HG02870 (cell line): ENCODE measurements around the gene ADGRV1.

Experiments
- ATAC-seq: cut with Tn5 transposase; IDR thresholded peaks from one replicate; pipeline ENCODE4 v1.9.1; 2021; ENCODE audit warnings: mild to moderate bottlenecking, moderate library complexity; ENCODE audit not compliant: unreplicated experiment

The ADGRV1 gene

DNA sequence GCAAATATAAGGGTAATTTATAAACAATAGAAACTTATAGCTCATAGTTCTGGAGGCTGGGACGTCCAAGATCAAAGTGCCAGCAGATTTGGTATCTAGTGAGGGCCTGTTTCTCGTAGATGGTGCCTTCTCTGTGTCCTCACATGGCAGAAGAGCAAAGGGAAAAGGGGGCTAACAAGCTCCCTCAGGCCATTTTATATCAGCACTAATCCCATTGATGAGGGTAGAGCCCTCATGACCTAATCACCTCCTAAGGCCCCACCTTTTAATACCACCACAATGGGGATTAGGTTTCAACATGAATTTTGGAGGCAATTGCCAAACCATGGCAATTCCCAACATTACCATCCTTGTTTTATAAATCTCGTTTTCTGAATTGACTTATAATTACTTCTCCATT, 564.7 kb downstream of the ADGRV1 start:
- no peak for ATAC-seq

DNA sequence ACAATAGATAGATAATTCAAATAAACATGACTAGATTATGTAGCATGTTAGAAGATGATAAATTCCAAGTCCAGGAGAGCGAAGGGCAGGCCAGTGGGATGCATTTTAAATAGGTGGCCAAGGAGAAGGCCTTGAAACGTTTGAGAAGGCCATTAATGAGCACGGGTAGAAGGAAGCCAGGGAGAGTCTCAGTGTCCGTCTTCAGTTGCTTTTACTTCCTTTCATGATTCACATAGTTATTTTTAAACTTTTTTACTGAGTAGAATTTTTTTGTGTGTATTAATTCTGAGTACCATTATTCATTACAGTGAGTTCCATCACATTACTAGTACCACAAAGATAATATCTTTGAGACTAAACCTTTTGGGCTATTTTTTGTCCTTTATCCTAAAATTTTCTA, 565.3 kb downstream of the ADGRV1 start:
- ATAC-seq = no peak

DNA sequence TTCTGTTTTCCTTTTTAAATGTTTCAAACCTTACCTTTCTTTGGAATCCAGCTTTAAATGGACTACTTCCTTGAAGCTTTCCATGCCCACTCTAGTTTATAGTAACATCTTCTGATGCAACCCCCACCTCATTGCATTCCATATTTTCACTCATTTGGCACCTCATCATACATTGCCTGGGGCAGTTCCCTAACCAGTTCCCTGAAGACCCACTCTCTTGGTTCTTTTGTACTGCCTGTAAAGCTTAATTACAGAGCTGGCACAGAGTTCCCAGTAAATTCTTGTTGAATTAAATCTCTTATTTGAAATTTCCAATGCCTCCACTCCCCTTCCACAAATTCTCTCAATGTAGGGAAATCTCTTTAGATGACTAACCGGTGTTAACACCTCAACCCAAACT, 567.3 kb downstream of the ADGRV1 start:
- no peak for ATAC-seq

DNA sequence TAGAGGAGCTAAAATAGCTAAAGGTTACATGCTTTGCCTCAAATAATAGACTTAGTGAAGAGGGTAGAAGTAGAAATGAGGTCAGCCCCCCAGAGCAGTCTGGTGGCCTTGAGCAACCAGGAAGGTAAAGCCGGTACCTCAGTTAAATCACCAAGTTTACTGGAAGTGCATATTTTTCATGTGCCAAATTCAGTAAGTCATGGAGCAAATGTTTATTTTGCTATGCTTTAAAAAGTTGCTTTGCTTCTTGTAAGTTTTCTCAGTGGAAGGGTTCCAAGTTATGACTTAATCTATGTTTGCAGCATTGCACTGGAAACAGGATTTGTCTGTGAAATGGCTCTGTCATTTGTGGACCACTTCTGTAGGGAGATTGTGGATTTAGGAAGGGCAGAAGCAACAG, 567.9 kb downstream of the ADGRV1 start:
- no peak for ATAC-seq

DNA sequence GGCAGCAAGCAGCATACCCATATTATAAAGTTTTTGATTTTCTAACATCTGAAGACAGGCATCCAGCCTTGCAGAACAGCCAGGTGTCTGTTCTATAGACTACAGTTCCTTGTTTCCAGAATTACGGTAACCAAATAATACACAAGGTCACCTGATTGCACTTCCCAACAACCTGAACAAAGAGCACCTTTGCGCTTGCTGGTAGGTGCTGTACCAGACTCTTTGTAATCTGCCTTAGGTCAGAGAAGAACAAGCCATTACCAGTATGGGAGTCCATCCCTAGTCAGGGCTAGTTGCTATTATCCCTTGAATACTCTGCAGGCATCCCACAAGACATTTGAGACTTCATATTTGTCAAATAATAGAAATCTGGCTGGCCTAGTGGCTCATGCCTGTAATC, 568.3 kb downstream of the ADGRV1 start:
- ATAC-seq = no peak

DNA sequence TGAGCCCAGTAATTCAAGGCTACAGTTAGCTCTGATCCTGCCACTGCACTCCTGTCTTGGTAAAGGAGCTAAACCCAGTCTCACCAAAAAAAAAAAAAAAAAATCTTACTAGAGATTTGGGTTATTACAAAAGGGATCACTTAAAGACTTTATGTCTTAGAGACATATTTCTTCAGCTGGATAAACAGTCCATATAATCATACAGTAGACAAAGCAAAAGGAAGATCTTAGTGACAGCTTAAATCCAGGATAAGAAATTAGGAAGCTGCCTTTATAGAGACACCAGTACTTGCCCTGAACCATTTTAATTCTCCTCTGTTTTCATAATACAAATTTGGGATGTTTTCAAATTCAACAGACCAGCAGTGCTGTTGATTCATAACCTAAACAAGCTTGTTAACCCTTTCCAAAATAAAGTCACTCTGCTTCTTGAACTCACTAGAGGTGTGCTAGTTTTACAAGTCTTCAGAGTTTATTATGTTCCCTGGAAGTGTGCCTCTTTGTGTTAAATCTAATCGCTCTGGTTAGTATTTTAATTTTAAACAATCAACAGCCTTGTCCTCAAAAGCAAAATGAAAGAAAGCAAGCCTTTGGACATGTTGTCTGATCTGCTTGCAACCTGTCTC, 569.0 kb downstream of the ADGRV1 start:
- ATAC-seq = no peak

DNA sequence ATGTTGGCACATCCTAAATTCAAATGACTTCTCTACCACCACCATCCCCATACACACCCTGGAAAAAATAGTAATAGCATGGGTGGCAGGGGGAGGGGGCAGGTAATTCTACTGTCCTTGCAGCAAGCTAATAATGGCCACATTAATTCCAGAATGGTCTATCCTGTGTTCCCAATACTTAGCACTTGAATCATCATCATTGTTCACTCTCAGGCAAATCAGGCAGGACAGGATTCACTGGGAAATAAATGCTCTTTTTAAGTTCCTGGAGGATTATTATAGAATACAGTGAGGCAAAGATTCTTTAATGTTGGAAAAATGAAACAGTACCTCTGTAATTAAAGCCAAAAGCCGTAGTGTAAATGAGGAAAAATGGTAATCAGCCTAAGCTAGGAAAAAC, 570.0 kb downstream of the ADGRV1 start:
- no peak for ATAC-seq

DNA sequence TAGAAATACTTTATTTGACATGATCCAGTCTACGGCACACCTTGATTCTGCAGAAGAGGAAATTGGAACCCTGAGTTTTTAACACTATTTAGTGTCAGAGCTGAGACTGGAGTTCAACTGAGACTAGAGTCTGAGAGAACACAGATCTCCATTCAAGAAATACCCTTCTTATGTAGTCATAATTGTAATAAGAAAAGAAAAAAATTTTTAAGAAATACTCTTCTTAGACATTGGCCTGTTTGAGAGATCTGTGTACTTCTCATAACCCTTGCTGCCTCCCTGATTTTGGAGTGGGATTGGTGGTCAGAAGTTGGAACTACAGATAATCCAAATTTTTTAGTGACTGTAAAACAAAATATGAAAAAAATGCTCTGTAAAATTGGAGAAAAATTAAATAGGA, 571.2 kb downstream of the ADGRV1 start:
- ATAC-seq = no peak

DNA sequence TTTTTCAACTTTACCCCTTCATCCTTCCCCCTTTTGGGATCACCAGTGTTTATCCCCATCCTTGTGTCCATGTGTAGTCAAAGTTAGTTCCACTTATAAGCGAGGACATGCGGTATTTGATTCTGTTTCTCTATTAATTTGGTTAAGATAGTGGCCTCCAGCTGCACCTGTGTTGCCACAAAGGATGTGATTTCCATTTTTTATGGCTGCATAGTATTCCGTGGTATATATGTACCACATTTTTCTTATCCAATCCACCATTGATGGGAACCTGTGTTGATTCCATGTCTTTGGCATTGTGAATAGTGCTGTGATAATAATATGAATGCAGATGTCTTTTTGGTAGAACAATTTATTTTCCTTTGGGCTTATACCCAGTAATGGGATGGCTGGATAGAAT, 572.2 kb downstream of the ADGRV1 start:
- ATAC-seq = no peak

DNA sequence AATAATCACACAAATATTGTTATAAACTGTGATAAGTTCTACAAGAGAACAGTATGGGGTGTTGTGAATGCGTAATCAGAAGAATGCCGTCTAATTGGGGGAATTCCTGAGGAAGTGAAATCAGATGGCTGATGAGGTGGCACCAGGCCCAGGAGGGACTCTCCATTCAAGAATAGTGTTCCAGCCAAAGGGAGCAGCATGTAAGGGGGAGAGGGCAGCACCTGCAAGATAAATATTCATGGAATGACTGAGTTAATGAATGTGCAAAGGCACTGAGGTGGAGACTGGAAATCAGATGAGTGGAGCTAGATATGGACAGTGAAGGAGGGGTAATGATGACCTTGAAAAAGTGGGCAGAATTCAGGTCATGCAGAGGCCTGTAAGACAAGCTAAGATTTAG, 574.0 kb downstream of the ADGRV1 start:
- ATAC-seq = peak; percentile 71

DNA sequence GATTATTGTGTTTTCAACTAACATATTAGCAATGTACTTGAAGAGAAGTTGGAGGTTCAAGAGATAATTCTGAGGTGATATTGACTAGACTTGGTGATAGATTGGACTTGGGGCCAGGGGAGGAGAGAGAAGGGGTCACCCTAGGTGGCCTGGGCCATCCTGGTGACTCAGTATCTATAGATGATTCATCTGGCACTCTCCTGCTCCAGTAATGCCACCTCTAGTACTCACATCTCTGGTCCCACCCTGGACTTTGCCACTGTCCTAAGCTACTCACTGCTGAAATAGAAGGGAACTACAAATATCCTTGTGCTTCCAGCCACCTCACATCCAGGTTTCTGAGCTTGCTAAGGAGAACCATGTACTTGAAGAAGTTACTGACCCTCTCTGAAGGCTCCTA, 574.6 kb downstream of the ADGRV1 start:
- no peak for ATAC-seq

DNA sequence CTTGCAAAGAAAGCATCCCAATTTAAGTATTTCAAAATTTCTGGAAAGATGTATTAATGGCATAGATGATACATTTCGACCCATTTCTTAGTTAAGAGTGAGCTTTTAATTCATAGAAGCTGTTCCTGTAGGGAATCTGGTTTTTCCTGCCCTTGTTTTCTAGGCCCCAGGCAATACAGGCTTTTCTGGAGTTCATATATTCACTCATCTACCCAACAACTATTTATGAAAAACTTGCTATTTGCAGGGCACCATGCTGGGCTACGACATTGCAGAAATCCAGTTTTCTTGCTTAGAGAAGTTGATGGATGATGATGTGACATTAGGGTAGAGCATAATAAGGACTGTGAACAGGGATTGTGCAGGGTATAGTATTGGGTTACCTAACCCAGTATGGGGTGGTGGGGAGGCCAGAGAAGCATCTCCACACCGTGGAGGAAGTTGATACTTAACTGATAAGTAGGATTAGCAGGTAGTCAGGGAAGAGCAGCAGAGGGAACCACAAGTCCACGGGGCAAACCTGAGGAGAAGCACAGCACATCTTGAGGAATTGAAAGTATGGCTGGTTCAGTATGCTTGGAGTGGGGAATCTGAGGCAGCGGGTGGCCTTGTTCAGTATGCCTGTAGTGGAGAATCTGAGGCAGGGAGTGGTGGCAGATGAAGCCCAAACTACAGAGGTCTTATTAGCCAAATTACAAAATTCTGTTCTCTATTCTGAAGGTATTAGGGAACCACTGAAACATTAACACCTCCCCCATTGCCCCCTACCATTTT, 577.1 kb downstream of the ADGRV1 start:
- ATAC-seq = no peak

DNA sequence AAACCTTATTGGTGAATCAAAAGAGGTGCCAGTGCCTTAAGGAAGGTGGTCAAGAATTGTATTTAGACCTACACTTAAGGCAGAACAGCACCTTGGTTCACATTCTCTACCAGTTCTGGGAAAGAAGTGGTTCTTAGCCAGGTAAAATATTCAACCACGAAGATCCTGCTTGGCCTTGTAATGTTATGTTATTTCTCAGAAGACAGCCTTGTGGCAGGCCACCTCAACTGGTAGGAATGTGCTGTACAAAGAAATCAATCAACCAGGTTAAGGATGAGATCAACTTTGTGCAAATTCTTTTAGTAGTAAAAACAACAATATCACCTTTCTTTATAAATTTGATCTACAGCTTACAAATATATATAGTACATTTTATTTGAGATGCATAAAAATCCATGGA, 577.7 kb downstream of the ADGRV1 start:
- ATAC-seq = no peak

DNA sequence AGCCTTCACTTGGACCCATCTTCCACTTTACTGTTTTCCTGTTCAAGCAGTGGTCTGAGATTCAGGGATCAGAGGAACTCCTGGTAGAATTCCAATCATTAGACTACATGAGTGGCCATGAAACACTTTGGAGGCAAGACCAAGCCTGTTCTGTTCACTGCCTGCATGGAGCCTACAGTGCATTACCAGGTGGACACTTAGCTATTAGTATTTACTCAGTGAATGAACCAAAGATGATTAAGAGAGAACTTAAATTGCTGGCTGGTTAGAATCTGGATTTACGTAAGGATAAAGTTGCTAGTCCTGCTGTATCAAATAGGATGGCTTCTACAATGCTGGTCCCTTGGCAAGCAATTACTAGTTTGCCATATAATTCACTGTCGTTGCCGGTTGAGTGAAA, 579.0 kb downstream of the ADGRV1 start:
- ATAC-seq = no peak

DNA sequence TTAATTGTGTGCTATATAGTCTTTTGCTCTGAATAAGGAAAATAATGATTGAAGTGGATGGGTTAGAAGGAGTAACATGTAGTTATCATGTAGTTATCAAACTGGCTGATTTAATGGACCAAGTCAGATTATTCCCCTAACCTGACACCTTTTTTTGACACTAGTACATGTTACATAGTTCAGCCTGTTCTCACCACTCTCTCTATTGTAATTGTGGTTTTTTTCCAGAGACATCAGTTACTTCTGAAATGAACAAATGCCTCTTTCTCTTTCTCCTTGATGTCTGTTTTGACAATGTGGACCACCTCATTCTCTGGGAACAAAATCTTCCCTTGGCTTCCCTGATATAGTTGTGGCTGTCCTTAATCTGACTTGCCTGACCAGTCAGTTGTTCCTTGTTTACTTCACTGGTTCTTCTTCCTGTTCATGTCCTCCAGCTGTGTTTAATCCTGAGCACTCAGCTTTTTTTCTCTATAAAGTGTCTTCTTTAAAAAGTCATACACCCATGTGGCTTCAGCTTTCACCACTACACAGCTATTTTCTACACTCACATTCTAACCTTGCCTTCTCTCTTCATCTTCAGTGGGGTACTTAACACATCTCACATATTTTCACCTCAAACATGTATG, 581.1 kb downstream of the ADGRV1 start:
- ATAC-seq = peak; percentile 47

DNA sequence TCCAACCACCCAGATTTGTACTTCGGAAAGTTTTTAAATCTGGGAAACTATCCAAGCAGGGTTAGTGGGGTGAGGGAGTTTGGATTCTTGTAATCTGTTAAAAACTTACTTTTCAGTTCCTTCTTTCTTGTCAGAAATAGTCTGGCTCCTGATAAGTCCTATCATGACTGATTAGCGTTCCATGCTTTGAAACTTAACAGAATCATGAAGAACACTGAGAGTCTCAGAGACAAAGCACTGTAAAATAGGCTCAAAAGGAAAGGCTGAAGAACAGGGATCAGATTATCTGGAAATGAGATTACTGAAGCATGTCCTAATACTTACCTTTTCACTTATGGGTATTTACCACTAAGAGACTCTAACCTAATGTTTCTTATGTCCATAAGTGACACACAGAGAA, 582.1 kb downstream of the ADGRV1 start:
- ATAC-seq = no peak

DNA sequence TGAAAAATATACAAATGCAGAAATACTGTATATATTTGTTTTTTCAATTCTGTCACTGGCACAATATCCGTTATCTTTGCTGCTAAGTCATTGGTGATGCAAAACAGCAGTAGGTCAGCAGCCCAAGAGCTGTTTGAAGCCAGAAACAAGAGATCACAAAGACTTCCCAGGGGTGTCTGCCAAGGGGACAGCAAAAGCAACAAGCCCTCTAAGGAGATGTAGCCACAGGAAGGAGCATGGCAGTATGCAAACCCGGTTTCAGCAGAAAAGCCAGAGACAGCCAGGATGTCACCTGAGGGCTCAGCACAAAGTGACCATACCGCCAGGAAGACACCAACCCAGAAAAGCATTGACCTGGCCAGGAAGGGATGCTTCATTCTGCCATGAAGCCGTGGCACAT, 583.0 kb downstream of the ADGRV1 start:
- ATAC-seq = no peak

DNA sequence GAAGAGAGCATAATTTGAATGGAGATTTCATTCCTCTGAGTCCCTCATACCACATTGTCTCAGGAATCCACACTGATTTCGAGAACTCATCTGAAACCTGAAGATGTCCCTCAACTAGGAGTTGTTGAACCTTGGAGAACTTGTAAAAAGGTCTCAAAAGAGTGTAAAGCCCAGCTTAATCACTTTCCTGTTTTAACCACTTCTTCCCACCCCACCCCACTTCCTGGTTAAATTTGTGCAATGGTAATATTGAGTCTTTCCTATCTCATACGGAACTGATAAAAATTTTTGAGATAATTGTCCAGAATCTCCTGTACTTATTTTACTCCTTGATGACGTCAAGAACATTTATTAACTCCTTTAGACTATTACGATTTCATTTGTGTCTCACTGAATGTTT, 583.8 kb downstream of the ADGRV1 start:
- no peak for ATAC-seq

DNA sequence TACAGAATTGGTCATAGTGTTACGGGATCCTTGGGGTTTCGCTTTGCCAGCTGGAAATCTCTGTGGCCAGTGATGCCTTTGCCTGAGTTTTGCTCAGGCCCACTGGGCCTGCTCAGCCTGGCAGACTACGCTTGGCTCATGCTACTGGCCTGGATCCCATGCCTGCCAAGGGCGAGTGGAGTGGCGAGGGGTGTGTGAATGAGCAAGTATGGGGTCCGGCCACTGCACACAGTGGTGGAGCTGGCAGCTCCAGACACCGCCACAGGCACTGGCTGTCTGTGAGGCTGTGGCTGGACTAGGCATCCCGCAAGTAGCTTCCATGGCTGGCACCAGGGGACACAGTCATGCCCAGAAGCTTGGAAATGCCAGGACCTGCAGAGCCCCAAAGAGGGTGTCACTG, 584.2 kb downstream of the ADGRV1 start:
- ATAC-seq = no peak

DNA sequence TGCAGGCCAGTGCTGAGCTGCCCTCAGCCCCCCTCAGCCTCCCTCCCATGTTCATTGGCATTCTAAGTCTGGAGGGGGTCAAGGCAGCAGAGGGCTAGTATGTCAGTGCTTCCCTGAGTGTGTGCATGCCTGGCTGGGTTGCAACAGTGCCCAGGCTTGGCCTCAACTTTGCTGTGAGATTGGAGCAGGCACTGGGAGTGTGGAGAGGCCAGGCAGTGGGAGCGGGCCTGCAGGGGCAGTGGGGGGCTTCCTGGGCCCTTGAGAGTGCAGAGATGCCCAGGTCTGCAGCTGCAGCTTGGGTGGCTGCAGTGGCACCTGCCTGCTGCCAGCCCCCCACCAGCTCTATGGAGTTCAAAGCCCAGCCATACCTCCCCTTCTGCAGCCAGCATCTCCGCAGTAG, 585.2 kb downstream of the ADGRV1 start:
- ATAC-seq = no peak

DNA sequence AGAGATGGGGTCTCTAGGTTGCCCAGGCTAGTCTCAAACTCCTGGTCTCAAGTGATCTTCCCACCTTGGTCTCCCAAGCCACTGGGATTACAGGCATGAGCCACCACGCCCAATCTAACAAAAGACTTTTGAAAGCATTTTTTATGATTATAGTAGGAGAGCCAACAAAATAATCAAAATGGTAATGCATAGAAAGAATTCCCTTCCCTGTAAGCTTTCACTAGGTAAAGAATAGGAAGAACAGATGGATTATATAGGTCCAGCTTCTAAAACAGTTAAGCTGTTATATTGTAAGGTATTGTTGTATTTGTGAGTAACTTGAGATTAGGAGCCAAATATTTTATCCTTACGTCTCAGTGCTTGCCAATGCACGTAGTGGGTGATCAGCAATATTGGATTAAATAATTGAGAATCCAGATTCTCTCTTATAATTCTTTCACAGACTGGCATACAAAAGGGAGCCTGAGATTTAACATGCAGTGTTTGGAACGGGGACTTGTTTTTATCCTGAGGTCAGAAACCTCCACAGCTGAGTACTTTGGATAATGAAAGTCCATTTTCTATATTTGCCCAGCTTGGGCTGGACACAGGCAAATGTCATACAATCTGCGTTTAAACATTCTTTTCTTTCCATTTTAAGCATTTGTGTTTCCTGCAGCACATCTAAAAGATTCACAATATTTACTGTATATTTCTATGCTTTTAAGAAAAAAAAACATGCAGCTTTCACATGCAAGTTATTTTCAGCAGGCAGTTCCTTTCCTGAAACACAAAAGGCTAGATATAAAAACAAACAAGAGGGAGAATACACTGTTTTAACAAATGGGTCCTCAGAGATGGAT, 586.1 kb downstream of the ADGRV1 start:
- ATAC-seq = no peak

DNA sequence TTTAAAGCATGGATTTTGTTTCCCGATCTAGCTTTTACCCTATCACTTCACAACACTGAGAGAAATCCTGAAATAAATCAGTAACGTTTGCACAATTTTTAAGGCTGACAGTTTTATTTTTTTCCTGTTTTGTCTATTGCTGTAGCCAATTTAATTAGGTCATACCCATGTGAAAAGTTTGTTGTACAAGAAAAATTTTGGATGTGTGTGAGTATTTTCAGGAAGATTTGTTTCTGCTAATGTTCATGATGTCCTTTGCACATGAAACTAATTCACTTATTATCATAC, 586.7 kb downstream of the ADGRV1 start:
- ATAC-seq = no peak
